ENCODE results near the gene NTM.

DNA sequence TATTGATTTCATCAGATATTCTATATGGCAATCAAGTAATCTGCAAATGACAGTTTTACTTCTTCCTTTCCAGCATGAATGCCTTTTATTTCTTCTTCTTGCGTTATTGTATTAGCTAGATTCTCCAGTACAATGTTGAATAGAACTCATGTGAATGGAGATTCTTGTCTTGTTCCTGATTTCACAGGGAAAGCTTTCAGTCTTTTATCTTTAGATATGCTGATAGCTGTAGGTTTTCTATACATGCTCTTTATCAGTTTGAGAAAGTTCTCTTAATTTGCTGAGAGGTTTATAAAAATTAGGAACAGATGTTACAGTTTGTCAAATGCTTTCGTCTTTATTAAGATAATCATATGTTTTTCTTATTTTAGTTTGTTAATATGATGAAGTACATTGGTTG lies 347.2 kb downstream of the NTM start:
- TF ChIP-seq, protein P1, sequence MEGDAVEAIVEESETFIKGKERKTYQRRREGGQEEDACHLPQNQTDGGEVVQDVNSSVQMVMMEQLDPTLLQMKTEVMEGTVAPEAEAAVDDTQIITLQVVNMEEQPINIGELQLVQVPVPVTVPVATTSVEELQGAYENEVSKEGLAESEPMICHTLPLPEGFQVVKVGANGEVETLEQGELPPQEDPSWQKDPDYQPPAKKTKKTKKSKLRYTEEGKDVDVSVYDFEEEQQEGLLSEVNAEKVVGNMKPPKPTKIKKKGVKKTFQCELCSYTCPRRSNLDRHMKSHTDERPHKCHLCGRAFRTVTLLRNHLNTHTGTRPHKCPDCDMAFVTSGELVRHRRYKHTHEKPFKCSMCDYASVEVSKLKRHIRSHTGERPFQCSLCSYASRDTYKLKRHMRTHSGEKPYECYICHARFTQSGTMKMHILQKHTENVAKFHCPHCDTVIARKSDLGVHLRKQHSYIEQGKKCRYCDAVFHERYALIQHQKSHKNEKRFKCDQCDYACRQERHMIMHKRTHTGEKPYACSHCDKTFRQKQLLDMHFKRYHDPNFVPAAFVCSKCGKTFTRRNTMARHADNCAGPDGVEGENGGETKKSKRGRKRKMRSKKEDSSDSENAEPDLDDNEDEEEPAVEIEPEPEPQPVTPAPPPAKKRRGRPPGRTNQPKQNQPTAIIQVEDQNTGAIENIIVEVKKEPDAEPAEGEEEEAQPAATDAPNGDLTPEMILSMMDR (IDR thresholded peaks at IDR 0.05): no peak
- no peak for TF ChIP-seq ZFX (IDR thresholded peaks at IDR 0.05; ENCODE audit: borderline replicate concordance)
